ENCODE results near the gene PHF11.

The PHF11 gene

GRCh38 chr13:49499889-49500660 lies 4.3 kb downstream of the PHF11 start:
- no peak for DNase-seq

GRCh38 chr13:49502954-49503353 lies 7.2 kb downstream of the PHF11 start:
- no peak for DNase-seq

GRCh38 chr13:49503951-49504350 lies 8.2 kb downstream of the PHF11 start:
- DNase-seq: no peak

- DNase-seq: no peak
Measured at GRCh38 chr13:49512578-49512977, 16.8 kb downstream of the PHF11 start.

GRCh38 chr13:49516467-49516866 lies 20.7 kb downstream of the PHF11 start:
- DNase-seq: no peak

GRCh38 chr13:49517461-49517860 lies 21.7 kb downstream of the PHF11 start:
- peak; percentile 3 for DNase-seq

GRCh38 chr13:49521224-49521623 lies 25.5 kb downstream of the PHF11 start:
- no peak for DNase-seq

GRCh38 chr13:49524740-49525501 lies 29.2 kb downstream of the PHF11 start:
- no peak for DNase-seq

- DNase-seq: no peak
Measured at GRCh38 chr13:49527123-49527522, 31.4 kb downstream of the PHF11 start.

- no peak for DNase-seq
Measured at GRCh38 chr13:49528161-49528560, 32.4 kb downstream of the PHF11 start.

GRCh38 chr13:49530457-49530856 lies 34.7 kb downstream of the PHF11 start:
- DNase-seq: no peak

GRCh38 chr13:49532593-49532992 lies 36.8 kb downstream of the PHF11 start:
- DNase-seq: no peak

- no peak for DNase-seq
Measured at GRCh38 chr13:49533011-49533410, 37.3 kb downstream of the PHF11 start.

GRCh38 chr13:49533591-49534269 lies 38.0 kb downstream of the PHF11 start:
- DNase-seq: no peak

GRCh38 chr13:49536144-49536873 lies 40.6 kb downstream of the PHF11 start:
- no peak for DNase-seq

GRCh38 chr13:49538404-49538803 lies 42.7 kb downstream of the PHF11 start:
- DNase-seq: no peak

GRCh38 chr13:49539313-49539712 lies 43.6 kb downstream of the PHF11 start:
- no peak for DNase-seq

GRCh38 chr13:49539746-49540145 lies 44.0 kb downstream of the PHF11 start:
- no peak for DNase-seq

GRCh38 chr13:49540552-49540951 lies 44.8 kb downstream of the PHF11 start:
- peak; percentile 6 for DNase-seq

GRCh38 chr13:49543656-49544055 lies 47.9 kb downstream of the PHF11 start:
- DNase-seq: no peak

- no peak for DNase-seq
Measured at GRCh38 chr13:49545661-49546060, 49.9 kb downstream of the PHF11 start.

GRCh38 chr13:49546561-49546960 lies 50.8 kb downstream of the PHF11 start:
- no peak for DNase-seq

GRCh38 chr13:49549289-49549688 lies 53.5 kb downstream of the PHF11 start:
- no peak for DNase-seq

Data from DMS53 (cell line).